Panc1 (cell line): ENCODE results near the gene TBCE. TPM values are rescaled to one million over a fixed set of nuclear protein-coding genes. Genes with fewer than 3 reads are reported as not detected.

Source experiments
- ATAC-seq: fragments of 200-7000 bp; cut with Tn5 transposase; 2 replicates; pipeline ENCODE4 v1.9.1; 2020; ENCODE audit warnings: mild to moderate bottlenecking, moderate library complexity
- BruUV-seq: library from RNA; stranded (reverse); fragments of 400-500 nt; replicated peaks from 2 replicates; lab custom pipeline; 2021; lab: Mats Ljungman, UMichigan
- CTCF ChIA-PET: fragments of 300-600 bp; sonication (Branson Sonifier 250); formaldehyde crosslinking; loops from one replicate; lab custom pipeline; 2022; ENCODE audit warnings: antibody characterized with exemption; lab: Charles Lee
- POLR2A ChIA-PET: fragments of 300-600 bp; sonication (Branson Sonifier 250); formaldehyde crosslinking; loops from one replicate; lab custom pipeline; 2022; ENCODE audit warnings: antibody characterized with exemption; lab: Charles Lee
- DNase-seq: peaks from one replicate; pipeline ENCODE4 v3.0.0-alpha.2; 2010; ENCODE audit warnings: low read depth, low spot score
- H3K27ac ChIP-seq: 2 replicates; pipeline ENCODE4 v1.5.1; 2011; ENCODE audit warnings: mild to moderate bottlenecking, low read length, inconsistent platforms
- H3K27me3 ChIP-seq: fragments of 200-500 bp; sonication (Bioruptor generic); 2 replicates; pipeline ENCODE4 v1.6.0; 2014; ENCODE audit warnings: low read length, inconsistent platforms; ENCODE audit not compliant: control insufficient read depth, insufficient read depth
- H3K36me3 ChIP-seq: fragments of 200-500 bp; sonication (Bioruptor generic); 2 replicates; pipeline ENCODE4 v1.5.1; 2014; ENCODE audit warnings: inconsistent platforms, mild to moderate bottlenecking, low read length, moderate library complexity; ENCODE audit not compliant: control insufficient read depth, insufficient read depth
- H3K4me1 ChIP-seq: 2 replicates; pipeline ENCODE4 v1.5.1; 2011; ENCODE audit warnings: inconsistent platforms, mild to moderate bottlenecking, low read length, moderate library complexity; ENCODE audit not compliant: control insufficient read depth, insufficient read depth
- H3K4me3 ChIP-seq, 2 experiments: 2 replicates each; pipeline ENCODE4 v1.5.1; 2011 to 2012; ENCODE audit warnings: low read depth in 2 of 2, low read length in 2 of 2, mild to moderate bottlenecking in 2 of 2, inconsistent platforms in 1 of 2, moderate library complexity in 1 of 2
- H3K9me3 ChIP-seq: fragments of 200-500 bp; sonication (Bioruptor generic); 2 replicates; pipeline ENCODE4 v1.5.1; 2014; ENCODE audit warnings: low read depth, mild to moderate bottlenecking, inconsistent platforms, low read length, moderate library complexity; ENCODE audit not compliant: control insufficient read depth, insufficient read depth
- CTCF ChIP-seq: fragments of 450-650 bp; IDR thresholded peaks from 2 replicates; pipeline ENCODE4 v1.5.1; 2017; ENCODE audit warnings: mild to moderate bottlenecking
- POLR2AphosphoS5 ChIP-seq: IDR thresholded peaks from 2 replicates; pipeline ENCODE4 v1.6.1; 2012; ENCODE audit warnings: mild to moderate bottlenecking, low read depth, low read length, moderate library complexity
- REST ChIP-seq, 2 experiments: IDR thresholded peaks; 2 replicates each; pipeline ENCODE4 v1.6.1; 2011 to 2012; ENCODE audit warnings: low read depth in 2 of 2, control low read depth in 1 of 2, low read length in 1 of 2, mild to moderate bottlenecking in 1 of 2, moderate library complexity in 1 of 2; ENCODE audit not compliant: insufficient read depth in 1 of 2
- SIN3A ChIP-seq: IDR thresholded peaks from 2 replicates; pipeline ENCODE4 v1.6.1; 2012; ENCODE audit warnings: low read depth, mild to moderate bottlenecking, low read length, moderate library complexity, borderline replicate concordance; ENCODE audit not compliant: insufficient read depth
- TCF7L2 ChIP-seq: IDR thresholded peaks from 2 replicates; pipeline ENCODE4 v1.6.1; 2011; ENCODE audit warnings: mild to moderate bottlenecking, low read depth, low read length, inconsistent platforms
- in situ Hi-C: cut with HindIII; loops from 2 replicates; pipeline ENCODE4 v1.10.0; 2016; ENCODE audit warnings: low sequenced_read_pairs, low pct_unique_long_range_greater_than_20kb
- intact Hi-C: fragments of 100-400 bp; cut with micrococcal nuclease; formaldehyde crosslinking; loops from one replicate; pipeline ENCODE4 v1.10.0; 2022; ENCODE audit not compliant: unreplicated experiment
- total RNA-seq: library from RNA; stranded (reverse); gene quantifications from one replicate; pipeline ENCODE4 v1.2.1, GENCODE V29; 2021; ENCODE audit not compliant: unreplicated experiment

The TBCE gene
- total RNA-seq, 1 experiment from 2014 or later, result 72.0 TPM

- CTCF ChIA-PET, result no interaction called here
- TF ChIP-seq POLR2AphosphoS5 (no peak), REST (IDR thresholded peaks at IDR 0.05; ENCODE audit: insufficient read depth in 1 of 2, low read depth in 2 of 2, low read length in 1 of 2) (no peak), TCF7L2 (no peak), SIN3A (no peak), CTCF (no peak)
- no TSS peak for BruUV-seq
Measured at GRCh38 chr1:235429143-235429542, 61.9 kb downstream of the TBCE start.

GRCh38 chr1:235430991-235431390, 63.8 kb downstream of the TBCE start:
- ATAC-seq, result no peak
- CTCF ChIA-PET, result no interaction called here
- no peak for TF ChIP-seq SIN3A
- TF ChIP-seq POLR2AphosphoS5, result no peak
- TF ChIP-seq REST (IDR thresholded peaks at IDR 0.05; ENCODE audit: insufficient read depth in 1 of 2, low read depth in 2 of 2, low read length in 1 of 2), result no peak
- TF ChIP-seq TCF7L2, result no peak
- no peak for TF ChIP-seq CTCF
- BruUV-seq, result no TSS peak
- Histone ChIP-seq H3K27me3 (no peaks in the 10 kb centered on the region), H3K36me3 (peaks cover 12% of the 10 kb centered on the region), H3K4me1 (no peaks in the 10 kb centered on the region; the same call in 1 of the 2 replicates), H3K9me3 (no peaks in the 10 kb centered on the region), H3K27ac (no peak overlapping the region), H3K4me3 (no peak overlapping the region)
- POLR2A ChIA-PET, result no interaction called here
- in situ Hi-C loops (no loop called here), intact Hi-C loops (no loop called here)
- no peak for DNase-seq

More at GRCh38 chr1:235429143-235429542, 61.9 kb downstream of the TBCE start:
- Histone ChIP-seq H3K36me3 (peaks cover 5% of the 10 kb centered on the region; the same call in 1 of the 2 replicates), H3K27me3 (no peaks in the 10 kb centered on the region), H3K4me3 (no peak overlapping the region), H3K27ac (no peak overlapping the region), H3K9me3 (no peaks in the 10 kb centered on the region), H3K4me1 (no peaks in the 10 kb centered on the region; the same call in 1 of the 2 replicates)
- intact Hi-C loops (no loop called here), in situ Hi-C loops (no loop called here)
- POLR2A ChIA-PET, result no interaction called here
- ATAC-seq (no peak), DNase-seq (no peak)
